Measurements from ENCODE around the gene VWA3A.
A peak's percentile ranks its signal among the peaks of the same experiment; 100 is the strongest.
"Not testable (repeated sequence)": the region's sequence is repeated elsewhere in the genome, so short reads cannot be mapped to it uniquely, and the experiment has no call there.

VWA3A gene

DNA sequence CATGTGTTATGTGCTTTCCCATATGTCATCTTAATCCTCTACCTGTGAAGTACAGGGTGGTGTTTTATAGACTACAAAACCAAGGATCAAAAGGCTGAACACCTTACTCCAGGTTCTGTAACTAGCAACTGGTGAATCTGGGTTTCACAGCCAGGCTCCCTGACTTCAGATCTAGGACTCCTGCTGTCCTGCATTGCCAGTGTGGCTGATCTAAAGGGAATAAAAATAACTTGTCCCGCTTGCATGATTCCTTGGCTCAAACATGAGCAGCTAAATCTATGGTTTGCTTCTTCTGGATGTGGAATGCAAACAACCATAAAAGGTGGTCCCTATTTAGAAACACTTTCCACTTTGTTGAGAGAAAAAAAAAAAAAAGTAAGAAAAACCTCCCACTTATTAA, 3.7 kb upstream of the VWA3A start:
- DNase-seq, result no peak

DNA sequence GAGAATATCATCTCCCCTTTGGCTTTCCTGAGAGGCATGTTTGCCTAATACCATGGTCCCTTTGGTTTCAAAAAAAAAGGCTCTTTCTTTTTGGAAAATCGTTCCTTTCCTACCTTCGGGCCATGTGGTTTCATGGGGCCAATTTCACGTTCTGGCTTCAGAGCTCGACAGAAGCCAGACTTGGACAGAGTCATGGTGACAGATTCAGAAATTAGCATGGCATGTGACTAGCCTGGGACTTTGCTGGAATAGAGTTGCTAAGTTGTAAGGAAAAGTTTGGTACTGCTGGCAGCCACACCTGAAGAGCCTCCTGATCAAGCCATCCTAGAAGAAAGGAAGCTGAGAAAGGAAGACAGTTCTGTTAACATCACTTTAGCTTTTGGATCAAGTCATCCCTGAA, 2.4 kb upstream of the VWA3A start:
- DNase-seq, result no peak

DNA sequence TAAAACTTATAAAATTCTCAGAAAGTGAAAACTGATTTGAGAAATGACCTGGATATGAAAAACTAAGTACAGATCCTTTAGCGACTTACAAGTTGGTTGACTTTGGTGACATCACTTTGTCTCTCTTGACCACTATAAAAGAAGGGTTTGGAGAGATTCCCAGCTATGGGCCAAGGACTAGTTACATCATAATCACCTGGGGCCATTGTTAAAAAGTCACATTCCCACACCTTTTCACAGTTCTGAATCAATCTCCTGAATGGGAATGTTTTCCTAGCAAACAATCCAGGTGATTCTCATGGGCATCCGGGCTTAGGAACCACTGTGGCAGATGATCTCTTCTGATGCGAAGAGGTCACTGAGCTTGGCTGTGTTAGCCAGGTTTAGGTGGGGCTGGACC, 620 bp upstream of the VWA3A start:
- DNase-seq, result no peak

DNA sequence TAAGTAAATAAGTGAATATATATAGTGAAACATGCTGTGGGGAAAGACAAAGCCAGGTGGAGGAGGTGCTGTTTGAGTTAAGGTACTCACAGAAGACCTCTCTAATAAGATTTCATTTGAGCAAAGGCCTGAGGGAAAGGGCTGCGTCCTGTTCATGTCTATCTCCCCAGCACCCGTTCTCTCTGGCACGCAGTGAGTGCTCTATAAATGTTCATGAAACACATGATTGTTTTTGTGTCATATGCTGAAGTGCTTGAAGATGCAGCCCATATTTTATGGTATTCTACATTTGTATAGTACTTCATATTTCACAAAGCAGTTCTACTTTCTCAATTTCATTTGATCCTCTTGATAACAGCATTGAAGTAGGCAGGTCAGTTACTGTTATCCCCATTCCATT, 990 bp downstream of the VWA3A start:
- DNase-seq, result no peak

DNA sequence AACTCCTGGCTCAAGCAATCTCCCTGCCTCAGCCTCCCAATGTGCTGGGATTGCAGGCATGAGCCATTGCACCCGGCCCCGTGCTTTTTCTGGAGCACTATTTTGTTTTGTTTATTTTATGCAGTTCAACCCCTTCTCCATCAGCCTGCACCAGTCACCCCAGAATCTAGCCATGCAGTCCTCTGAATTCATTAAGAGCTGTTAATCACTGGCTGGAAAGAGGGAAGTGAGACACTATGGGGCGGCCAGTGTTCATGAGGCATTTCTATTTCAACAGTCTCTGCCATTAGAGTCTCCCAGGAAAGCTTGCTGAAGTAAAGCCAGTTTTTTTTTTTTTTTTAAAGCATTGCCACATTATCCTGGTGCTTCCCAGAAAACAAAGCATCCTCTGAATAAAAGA, 1.7 kb downstream of the VWA3A start:
- DNase-seq, result no peak

DNA sequence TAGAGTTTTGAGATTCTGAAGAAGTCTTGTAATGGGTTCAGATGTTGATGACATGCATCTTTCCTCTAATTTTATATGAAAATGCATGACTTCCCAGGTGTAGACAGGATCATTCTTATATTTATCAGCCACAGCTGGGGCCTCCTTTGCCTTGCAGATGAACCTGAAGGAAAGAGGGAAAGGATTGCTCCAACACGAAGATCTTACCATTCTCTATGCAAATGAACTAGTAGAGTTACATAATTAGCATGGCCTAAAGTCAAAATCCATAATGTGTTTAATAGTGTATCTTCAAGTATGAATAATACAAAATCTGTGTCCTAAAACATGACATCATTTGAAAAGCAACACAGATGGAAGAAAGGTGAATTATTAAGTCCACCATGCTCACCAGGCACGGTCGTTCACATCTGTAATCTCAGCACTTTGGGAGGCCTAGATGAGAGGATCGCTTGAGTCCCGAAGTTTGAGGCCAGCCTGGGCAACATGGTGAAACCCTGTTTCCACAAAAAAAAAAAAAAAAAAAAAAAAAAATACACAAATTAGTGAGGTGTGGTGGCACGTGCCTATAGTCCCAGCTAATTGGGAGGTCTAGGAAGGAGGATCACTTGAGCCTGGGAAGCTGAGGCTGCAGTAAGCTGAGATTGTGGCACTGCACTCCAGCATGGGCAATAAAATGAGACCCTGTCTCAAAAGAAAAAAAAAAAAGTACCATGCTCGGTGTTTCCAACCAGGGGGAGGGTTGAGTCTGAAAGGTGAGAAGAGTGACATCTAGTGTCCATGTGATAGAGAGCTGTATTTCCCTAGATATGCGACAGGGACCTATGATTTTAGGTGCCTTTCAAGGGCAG, 6.3 kb downstream of the VWA3A start:
- DNase-seq, result peak; percentile 41

DNA sequence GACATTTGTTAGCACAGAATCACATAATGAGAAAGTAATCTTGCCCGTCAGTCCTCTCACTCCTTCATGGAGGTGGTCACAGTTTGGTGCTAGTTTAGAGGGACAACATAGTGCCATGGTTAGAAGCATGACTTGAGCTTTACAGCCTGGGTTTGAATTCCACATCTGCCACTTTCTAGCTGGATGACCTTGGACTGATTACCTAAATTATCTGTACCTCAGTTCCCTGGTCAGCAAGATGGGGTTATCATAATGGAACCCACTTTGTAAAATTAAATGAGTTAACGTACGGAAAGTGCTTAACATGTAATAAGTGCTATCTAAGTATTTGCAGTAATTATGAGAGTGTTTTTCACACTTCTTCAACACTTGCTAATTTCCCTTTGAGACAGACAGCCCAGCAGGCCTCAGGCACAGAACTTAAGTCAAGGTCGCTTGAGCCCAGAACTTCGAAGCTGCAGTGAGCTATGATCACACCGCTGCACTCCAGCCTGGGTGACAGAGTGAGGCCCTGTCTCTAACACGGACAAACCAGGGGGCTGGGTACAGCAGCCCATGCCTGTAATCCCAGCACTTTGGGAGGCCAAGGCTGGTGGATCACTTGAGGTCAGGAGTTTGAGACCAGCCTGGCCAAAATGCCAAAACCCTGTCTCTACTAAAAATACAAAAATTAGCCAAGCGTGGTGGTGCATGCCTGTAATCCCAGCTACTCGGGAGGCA, 7.1 kb downstream of the VWA3A start:
- no peak for DNase-seq

DNA sequence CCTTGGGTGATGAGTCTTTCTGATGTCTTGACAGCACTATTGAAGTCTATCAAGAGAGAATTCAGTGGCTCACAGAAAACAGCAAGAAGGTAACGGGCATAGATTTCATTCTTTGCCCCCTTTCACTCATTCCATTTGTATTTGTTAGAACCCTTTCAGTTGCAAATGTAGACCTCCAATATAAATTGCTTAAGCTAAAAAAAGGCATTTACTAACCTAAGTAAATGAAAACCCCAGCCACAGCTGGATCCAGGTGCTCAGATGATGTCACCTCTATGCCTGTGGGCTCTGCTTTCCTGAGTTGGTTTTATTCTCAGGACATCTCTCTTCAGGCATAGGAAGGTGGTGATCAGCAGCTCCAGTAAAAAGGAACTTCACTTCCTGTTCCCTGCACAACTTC, 11.1 kb downstream of the VWA3A start:
- no peak for DNase-seq

DNA sequence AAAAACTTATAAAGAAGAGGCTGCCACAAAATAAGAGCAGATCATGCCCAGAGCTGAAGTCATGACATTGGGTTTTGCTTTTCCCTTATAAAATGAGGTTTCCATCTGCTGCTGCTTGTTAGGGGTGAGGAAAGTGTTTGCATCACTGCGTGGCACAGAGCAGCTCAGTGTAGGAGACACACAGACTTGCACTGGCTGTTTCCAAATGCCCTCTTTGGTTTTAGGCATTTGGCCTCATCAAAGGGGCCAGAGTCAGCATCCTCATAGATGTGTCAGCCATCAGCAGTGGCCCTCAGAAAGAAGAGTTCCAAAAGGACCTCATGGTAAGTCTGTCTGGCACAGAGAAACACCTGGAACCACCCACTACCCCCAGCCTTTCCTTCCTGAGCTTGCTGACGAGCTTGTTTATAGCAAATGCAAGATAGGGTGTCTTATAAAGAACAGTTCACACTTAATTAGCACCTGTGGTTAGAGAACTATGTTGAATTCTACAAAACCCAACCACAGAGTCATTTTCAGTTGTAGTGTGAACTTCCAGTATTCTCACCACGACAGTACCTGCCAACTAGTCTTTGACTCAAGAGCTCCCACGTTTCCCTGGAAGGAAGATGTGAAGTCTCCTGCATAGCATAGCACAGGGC, 17.0 kb downstream of the VWA3A start:
- no peak for DNase-seq

DNA sequence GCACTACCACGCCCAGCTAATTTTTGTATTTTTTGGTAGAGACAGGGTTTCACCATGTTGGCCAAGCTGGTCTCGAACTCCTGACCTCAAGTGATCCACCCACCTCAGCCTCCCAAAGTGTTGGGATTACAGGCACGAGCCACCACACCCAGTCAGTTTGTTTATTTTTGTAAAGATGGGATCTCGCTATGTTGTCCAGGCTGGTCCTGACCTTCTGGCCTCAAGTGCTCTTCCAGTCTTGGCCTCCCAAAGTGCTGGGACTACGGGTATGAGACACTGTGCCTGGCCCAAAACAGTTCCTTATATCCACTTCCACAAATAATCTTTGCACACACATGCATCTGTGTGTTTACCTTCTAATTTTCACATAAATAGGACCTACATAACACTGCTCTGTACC, 19.3 kb downstream of the VWA3A start:
- DNase-seq, result not testable (repeated sequence)

DNA sequence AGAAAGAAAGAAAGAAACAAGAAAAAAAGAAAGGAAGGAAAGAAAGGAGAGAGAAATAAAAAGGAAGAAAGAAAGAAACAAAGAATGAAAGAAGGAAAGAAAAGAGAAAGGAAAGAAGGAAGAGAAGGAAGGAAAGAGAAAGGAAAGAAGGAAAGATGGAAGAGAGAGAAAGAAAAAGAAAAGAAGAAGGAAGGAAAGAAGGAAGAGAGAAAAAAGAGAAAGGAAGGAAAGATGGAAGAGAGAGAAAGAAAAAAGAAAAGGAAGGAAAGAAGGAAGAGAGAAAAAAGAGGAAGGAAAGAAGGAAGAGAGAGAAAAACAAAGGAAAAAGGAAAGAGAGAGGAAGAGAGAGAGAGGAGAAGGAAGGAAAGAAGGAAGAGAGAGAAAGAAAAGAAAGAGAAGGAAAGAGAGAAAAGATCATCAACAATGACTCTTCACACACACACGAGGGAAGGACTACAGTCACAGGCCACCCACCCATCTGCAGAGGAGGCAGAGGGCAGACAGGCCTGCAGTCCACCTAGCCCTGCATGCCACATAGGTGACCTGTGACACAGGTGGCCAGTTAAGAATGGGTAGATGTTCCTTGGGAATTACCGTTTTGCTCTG, 23.9 kb downstream of the VWA3A start:
- DNase-seq, result no peak

DNA sequence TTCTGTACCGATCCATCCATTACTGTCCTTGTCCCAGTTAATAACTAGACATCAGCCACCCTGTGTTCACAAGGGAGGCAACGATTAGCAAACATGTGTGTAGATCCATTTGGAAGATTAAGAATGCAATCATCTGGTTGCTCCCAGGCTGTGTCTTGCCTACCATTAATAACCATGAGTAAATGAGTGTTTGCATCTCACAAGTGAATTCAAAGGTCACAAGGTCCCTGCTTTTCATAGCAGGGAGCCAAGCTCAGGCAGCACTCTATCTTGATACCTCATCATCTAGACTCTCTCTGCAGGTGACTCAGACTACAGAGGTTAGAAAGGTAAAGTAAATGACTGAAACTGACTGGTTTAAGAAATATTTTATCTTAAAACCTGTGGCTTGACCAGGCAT, 25.3 kb downstream of the VWA3A start:
- no peak for DNase-seq

DNA sequence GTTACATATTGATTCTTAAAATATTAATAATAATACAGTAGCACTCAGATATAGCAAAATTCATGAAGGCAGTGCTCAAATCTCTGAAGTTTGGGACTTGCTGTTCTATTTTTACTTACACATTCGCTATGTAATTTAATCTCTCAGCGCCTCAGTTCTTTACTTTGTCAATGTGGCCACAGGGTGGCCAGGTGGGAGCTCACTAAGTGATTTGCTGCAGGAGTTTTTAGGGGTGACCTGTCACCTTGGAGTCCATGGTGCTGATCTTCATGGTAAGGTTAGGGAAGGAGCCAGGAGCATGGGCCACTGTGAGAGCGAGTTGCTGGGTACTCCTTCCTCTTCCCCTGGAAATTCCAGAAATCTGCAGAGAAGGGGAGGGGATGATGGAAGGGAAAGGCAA, 28.1 kb downstream of the VWA3A start:
- DNase-seq, result no peak

DNA sequence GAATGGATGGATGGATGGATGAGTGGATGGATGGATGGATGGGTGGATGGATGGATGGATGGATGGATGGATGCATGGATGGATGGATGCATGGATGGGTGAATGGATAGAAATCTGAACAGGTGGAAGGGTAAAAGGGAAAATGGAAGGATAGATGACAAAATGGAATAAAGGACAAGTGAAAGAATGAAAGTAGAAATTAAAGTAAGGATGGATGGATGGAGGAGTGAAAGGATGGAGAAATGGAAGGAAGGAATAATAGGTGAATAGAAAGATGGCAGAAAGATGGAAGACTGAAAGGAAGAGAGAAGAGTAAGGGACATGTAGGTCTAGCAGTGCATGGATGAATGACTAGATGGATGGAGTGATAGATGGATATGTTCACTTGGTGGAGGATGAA, 29.9 kb downstream of the VWA3A start:
- DNase-seq, result no peak

DNA sequence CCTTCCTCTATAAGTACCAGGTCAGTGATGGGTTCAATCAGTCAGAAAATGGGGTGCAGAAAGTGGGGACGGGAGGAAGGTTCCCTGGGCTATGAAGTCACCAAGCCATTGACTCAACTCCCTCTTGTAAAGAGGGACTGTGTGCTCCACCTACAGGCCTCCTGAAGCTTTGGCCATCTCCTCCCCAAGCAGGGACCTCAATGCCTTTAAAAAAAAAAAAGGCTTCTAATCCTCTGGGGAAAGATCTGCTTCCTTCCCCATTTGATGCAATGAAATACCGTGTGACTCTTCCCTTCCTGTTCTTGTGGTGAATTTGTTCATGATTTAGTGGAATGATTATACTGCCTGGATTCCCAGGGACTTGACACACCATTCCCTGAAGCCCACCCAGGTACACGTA, 30.8 kb downstream of the VWA3A start:
- DNase-seq, result no peak

DNA sequence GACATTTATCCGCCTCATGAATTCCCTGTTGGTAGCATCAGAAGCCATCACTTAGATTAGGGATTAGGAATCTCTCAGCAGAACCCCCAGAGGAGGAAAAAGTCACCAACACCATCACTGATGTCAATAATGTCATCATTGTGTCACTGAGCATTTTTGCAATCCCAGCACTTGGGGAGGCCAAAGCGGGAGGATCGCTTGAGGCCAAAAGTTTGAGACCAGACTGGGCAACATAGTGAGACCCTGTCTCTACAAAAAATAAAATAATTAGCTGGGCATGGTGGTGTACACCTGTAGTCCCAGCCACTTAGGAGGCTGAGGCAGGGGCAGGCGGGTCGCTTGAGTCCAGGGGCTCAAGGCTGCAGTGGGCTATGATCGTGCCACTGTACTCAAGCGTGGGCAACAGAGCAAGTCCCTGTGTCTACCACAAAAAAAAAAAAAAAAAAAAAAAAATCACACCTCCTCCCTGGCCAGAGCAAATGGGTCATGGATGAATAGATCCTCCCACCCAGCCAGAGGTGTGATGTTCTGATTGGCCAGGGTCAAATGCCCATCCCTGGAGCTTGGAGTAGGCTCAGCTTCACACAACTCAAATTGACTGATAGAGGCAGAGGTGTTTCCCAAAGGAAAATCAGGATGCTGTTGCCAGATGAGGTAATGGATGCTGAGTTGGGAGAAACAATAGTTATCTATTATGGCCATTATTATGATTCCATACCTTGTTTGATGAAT, 31.6 kb downstream of the VWA3A start:
- DNase-seq, result no peak

DNA sequence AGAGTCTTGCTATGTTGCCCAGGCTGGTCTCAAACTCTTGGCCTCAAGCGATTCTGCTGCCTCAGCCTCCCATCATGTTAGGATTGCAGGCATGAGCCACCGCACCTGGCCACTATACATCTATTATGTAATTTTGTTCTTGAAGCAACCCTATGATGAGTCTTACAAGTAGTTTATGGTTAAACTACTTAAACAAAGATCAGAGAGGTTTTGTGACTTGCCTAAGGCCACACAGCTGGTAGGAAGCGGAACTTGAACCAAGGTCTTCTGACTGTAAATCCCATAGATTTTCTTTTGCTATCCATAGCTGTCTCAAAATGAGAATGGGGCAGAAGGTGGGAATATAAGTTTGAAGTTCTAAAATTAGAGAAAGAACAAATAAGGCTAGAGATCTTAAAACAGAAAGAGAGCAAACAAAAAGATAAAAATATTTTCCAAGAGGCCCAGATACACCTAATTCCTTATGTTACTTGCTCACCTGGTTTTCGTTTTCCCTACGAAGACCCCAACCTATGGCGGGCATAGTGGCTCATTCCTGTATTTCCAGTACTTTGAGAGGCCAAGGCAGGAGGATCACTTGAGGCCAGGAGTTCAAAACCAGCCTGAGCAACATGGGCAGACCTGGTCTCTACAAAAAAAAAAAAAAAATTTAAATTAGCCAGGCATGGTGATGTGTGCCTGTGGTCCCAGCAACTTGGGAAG, 32.4 kb downstream of the VWA3A start:
- no peak for DNase-seq

DNA sequence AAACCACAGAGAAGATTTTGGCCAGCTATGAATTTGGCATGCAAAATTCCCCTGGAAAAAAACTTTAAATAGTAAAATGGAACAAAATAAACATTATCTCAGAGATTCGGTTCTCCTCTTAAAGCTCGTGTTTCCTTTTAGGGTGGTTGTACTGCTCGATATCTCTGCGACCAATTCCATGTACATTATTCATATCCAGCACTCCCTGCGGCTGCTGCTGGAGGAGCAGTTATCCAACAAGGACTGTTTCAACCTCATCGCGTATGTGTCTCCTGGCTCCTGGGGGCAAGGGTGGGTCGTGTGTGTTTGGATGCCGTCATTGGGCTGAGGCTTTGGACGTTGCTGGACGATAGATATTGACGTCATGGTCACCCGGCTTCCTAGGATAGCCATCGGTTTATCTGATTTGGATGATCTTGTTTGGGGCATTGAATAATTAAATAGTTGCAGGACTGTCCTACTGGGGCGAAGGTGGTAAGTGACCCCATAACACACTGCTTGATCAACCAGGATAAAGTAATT, 33.8 kb downstream of the VWA3A start:
- DNase-seq, result no peak

DNA sequence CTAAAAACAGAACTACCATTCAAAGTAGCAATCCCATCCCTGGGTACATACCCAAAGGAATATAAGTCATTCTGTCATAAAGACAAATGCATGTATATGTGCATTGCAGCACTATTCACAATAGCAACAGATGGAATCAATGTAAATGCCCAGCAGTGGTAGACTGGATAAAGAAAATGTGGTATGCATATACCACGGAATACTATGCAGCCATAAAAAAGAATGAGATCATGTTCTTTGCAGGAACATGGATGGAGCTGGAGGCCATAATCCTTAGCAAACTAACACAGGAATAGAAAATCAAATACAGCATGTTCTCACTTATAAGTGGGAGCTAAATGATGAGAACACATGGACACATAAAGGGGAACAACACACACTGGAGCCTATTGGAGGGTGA, 36.2 kb downstream of the VWA3A start:
- not testable (repeated sequence) for DNase-seq

DNA sequence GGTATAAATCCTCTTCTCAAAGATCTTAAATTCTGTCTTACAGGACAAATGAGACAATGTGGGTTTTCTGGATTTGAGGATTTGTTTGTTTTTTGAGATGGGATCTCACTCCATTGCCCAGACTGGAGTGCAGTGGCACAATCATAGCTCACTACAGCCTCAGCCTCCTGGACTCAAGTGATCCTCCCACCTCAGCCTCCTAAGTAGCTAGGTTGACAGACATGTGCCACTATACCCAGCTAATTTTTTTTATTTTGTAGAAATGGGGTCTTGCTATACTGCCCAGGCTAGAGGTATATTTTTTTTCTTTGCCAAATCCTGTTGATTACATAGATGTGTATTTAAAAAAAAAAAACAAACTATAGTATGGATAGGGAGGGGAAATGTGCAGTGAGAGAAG, 38.2 kb downstream of the VWA3A start:
- DNase-seq, result no peak

DNA sequence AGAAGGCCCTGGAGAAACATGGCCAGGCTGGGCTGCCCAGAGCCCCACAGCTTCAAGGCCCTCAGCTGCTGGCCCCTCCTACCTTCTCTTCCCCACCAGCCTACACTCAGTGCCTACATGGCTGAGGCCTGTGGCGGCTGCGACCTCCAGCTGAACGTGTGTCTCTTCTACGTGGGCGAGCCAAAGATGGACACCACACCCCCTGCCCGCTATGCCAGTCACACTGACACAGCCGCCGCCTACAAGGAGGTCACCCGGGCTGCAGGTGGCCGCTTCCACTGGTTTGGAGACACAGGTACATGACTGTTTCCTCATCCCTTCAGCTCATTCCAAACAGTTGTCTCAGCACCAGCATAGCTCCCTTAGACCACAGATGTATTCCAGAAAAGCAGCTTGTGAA, 40.5 kb downstream of the VWA3A start:
- no peak for DNase-seq

DNA sequence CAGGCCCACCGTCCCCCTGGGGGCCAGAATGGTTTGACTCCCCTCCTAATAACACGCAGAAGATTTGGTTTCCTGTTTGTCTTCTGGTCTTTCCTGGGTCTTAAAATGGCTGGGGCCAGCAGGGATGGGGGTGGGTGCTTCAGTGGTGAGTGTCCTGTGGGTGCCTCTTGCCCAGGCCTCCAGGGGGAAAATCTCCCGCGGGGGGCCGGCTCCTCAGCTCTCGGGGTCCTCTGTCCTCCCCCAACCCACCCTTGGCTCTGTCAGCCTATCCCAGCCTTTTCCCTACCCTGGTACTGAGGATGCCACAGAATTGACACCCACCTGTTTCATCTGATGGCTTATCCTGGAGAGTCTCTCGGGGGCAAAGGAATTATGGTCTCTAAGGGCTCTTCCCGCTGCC, 46.1 kb downstream of the VWA3A start:
- no peak for DNase-seq

All from DMS 273 treated with DMSO at 0.1 percent for 48 hours (cell line).